ENCODE measurements around the gene NINJ2.

DNA sequence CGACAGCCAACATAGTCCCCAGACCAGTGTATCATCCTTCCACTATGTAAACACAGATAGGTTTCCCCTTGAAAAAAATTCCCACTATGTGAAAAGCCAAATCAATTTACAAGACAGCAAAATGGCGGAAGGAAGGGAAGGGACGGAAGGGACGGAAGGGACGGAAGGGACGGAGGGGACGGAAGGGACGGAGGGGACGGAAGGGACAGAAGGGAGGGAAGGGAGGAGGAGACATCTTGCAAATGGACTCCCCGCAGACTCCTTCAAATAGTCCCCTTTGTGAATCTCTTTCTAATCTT, 75.3 kb downstream of the NINJ2 start:
- TF ChIP-seq YY1 (IDR thresholded peaks at IDR 0.05; ENCODE audit: insufficient read depth, insufficient read length) (no peak), ZNF274 (IDR thresholded peaks at IDR 0.05; ENCODE audit: low read depth, low read length) (no peak), SUZ12 (IDR thresholded peaks at IDR 0.05; ENCODE audit: extremely low read depth, insufficient read depth, insufficient read length) (no peak)
